ENCODE results near the gene FAM13A.

Gene FAM13A

DNA sequence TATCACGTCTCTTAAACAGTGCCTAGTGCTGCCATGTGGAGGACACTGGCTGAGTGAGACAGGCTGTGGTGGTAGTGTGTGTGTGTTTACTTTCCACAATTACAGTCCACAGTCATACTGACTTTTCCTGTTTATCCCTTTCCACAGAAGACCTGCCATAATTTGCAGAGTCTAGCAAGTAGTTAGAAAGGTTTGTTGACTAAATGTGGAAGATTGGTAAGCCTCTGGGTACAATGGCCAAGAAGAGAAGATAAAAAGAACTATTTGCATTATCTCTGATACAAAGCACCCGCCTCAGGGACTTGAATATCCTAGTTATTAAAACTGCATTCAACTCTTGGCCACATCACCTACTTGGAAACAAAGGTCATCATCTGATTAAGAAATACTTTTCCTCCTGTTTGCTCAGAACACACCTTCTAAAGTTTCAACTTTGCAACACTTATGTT, 89.1 kb downstream of the FAM13A start:
- Histone ChIP-seq H3K27me3 (ENCODE audit: control insufficient read depth in 2 of 2, insufficient read depth in 2 of 2, low read length in 2 of 2) (no peaks in the 10 kb centered on the region), H3K36me3 (ENCODE audit: control insufficient read depth in 2 of 2, insufficient read depth in 2 of 2, low read length in 2 of 2) (no peaks in the 10 kb centered on the region), H3K9ac (ENCODE audit: low read depth in 1 of 2, low read length in 2 of 2) (no peak overlapping the region), H3K4me1 (ENCODE audit: control insufficient read depth in 2 of 2, insufficient read depth in 2 of 2, low read length in 2 of 2) (peaks cover 0 to 9% of the 10 kb centered on the region in 2 donors), H3K4me3 (ENCODE audit: low read length in 2 of 2) (peak overlapping the region in 1 of 2 donors; percentile 6), H3K9me3 (ENCODE audit: control insufficient read depth in 2 of 2, low read length in 2 of 2) (no peaks in the 10 kb centered on the region), H3K27ac (ENCODE audit: low read depth in 2 of 2, low read length in 2 of 2) (peak overlapping the region; percentile 3 to 16)

DNA sequence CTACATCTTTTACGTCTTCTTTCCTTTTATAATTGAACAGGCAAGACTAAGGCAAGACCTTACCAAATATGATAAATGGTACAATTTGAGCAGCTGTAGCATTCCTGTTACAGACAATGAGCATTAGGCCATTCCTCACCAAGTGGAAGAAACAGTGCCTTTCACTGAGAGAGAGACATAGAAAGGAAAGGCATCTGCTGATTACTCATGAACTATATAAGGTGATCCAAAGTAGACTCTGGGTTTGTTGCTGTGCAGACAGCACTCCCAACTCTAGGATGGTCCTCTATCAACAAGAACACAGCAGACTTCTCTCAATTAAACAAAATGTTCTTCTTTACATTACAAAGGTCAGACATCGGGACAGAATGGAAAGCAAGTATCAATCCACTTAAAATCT, 91.9 kb downstream of the FAM13A start:
- no peak overlapping the region for H3K27ac ChIP-seq (ENCODE audit: low read depth in 2 of 2, low read length in 2 of 2)
- H3K4me1 ChIP-seq (ENCODE audit: control insufficient read depth in 2 of 2, insufficient read depth in 2 of 2, low read length in 2 of 2) = peaks cover 0 to 9% of the 10 kb centered on the region in 2 donors
- H3K36me3 ChIP-seq (ENCODE audit: control insufficient read depth in 2 of 2, insufficient read depth in 2 of 2, low read length in 2 of 2) = no peaks in the 10 kb centered on the region
- no peaks in the 10 kb centered on the region for H3K27me3 ChIP-seq (ENCODE audit: control insufficient read depth in 2 of 2, insufficient read depth in 2 of 2, low read length in 2 of 2)
- no peaks in the 10 kb centered on the region for H3K9me3 ChIP-seq (ENCODE audit: control insufficient read depth in 2 of 2, low read length in 2 of 2)
- no peak overlapping the region for H3K9ac ChIP-seq (ENCODE audit: low read depth in 1 of 2, low read length in 2 of 2)
- no peak overlapping the region for H3K4me3 ChIP-seq (ENCODE audit: low read length in 2 of 2)

DNA sequence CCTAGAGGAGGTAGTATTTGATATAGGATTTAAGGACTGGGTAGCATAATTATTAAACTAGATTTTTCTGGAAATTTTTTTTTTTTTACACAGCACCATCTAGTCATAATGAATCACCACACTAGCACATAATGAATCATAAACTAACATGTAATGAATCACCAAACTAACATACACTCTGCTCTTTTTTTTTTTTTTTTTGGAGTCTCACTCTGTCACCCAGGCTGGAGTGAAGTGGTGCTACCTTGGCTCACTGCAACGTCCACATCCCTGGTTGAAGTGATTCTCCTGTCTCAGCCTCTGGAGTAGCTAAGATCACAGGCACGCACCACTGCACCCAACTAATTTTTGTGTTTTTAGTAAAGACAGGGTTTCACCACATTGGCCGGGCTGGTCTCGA, 92.5 kb downstream of the FAM13A start:
- Histone ChIP-seq H3K27ac (ENCODE audit: low read depth in 2 of 2, low read length in 2 of 2) (no peak overlapping the region), H3K9ac (ENCODE audit: low read depth in 1 of 2, low read length in 2 of 2) (no peak overlapping the region), H3K27me3 (ENCODE audit: control insufficient read depth in 2 of 2, insufficient read depth in 2 of 2, low read length in 2 of 2) (no peaks in the 10 kb centered on the region), H3K4me1 (ENCODE audit: control insufficient read depth in 2 of 2, insufficient read depth in 2 of 2, low read length in 2 of 2) (peaks cover 0 to 9% of the 10 kb centered on the region in 2 donors), H3K4me3 (ENCODE audit: low read length in 2 of 2) (no peak overlapping the region), H3K9me3 (ENCODE audit: control insufficient read depth in 2 of 2, low read length in 2 of 2) (no peaks in the 10 kb centered on the region), H3K36me3 (ENCODE audit: control insufficient read depth in 2 of 2, insufficient read depth in 2 of 2, low read length in 2 of 2) (no peaks in the 10 kb centered on the region)

DNA sequence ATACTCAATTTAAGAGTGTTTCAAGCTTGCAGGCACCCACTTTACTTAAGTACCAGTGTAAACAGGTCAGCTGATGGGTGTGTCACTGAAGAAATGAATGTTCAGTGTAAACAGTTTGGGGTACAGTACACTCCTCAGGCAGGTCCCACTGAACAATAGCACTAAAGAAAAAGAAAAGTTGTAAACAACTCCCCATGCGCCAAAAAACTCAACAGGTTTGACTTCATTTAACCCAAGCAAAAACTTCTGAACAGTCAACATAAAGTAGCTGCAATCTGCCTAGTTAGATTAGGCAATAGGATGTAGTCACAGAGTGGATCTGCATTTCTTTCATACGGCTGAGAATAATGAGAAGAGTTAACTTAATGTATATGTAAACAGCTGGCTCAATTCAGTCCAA, 93.2 kb downstream of the FAM13A start:
- Histone ChIP-seq H3K36me3 (ENCODE audit: control insufficient read depth in 2 of 2, insufficient read depth in 2 of 2, low read length in 2 of 2) (no peaks in the 10 kb centered on the region), H3K4me3 (ENCODE audit: low read length in 2 of 2) (no peak overlapping the region), H3K4me1 (ENCODE audit: control insufficient read depth in 2 of 2, insufficient read depth in 2 of 2, low read length in 2 of 2) (peaks cover 0 to 9% of the 10 kb centered on the region in 2 donors), H3K9ac (ENCODE audit: low read depth in 1 of 2, low read length in 2 of 2) (no peak overlapping the region), H3K27ac (ENCODE audit: low read depth in 2 of 2, low read length in 2 of 2) (no peak overlapping the region), H3K27me3 (ENCODE audit: control insufficient read depth in 2 of 2, insufficient read depth in 2 of 2, low read length in 2 of 2) (no peaks in the 10 kb centered on the region), H3K9me3 (ENCODE audit: control insufficient read depth in 2 of 2, low read length in 2 of 2) (no peaks in the 10 kb centered on the region)

DNA sequence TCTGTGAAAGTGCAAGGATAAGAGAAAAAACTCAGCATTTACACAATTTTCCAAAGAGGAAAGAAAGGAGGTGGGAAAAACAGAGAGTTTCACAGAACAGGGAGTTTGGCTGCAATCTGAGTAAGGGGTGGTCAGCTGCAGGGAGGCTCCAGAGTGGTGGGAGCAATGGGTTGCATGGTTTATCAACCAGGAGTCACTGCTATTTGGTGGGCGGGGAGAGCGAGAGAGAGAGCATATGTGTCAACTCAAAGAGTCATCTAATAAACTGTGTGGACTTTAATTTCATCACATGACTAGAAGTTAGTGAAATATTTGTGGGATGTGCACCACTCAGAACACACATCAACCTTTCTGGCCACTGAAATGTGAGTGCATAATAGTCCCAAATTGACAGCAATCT, 94.6 kb downstream of the FAM13A start:
- Histone ChIP-seq H3K4me1 (ENCODE audit: control insufficient read depth in 2 of 2, insufficient read depth in 2 of 2, low read length in 2 of 2) (peaks cover 0 to 4% of the 10 kb centered on the region in 2 donors), H3K4me3 (ENCODE audit: low read length in 2 of 2) (no peak overlapping the region), H3K27ac (ENCODE audit: low read depth in 2 of 2, low read length in 2 of 2) (no peak overlapping the region), H3K36me3 (ENCODE audit: control insufficient read depth in 2 of 2, insufficient read depth in 2 of 2, low read length in 2 of 2) (no peaks in the 10 kb centered on the region), H3K27me3 (ENCODE audit: control insufficient read depth in 2 of 2, insufficient read depth in 2 of 2, low read length in 2 of 2) (no peaks in the 10 kb centered on the region), H3K9ac (ENCODE audit: low read depth in 1 of 2, low read length in 2 of 2) (no peak overlapping the region), H3K9me3 (ENCODE audit: control insufficient read depth in 2 of 2, low read length in 2 of 2) (no peaks in the 10 kb centered on the region)

DNA sequence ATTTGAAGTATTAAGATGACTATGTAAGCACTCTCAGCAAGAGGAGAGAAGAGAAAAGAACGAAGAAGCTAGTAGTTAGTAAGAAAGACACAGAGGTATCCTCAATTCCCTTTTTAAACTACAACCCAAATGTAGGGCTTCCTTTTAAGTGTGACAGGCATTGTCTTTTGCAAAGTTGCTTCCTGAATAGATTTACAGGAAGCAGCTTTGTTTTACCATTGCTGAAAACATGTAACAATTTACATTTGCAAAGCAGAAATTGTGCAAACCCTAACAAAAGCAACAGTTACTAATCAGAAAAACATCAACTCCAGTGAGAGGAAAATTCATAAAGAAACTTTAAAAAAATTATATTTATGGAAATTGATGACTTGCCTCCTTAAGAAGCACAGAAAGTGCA, 96.4 kb downstream of the FAM13A start:
- H3K36me3 ChIP-seq (ENCODE audit: control insufficient read depth in 2 of 2, insufficient read depth in 2 of 2, low read length in 2 of 2) = no peaks in the 10 kb centered on the region
- peaks cover 0 to 4% of the 10 kb centered on the region in 2 donors for H3K4me1 ChIP-seq (ENCODE audit: control insufficient read depth in 2 of 2, insufficient read depth in 2 of 2, low read length in 2 of 2)
- no peaks in the 10 kb centered on the region for H3K9me3 ChIP-seq (ENCODE audit: control insufficient read depth in 2 of 2, low read length in 2 of 2)
- no peak overlapping the region for H3K9ac ChIP-seq (ENCODE audit: low read depth in 1 of 2, low read length in 2 of 2)
- H3K27me3 ChIP-seq (ENCODE audit: control insufficient read depth in 2 of 2, insufficient read depth in 2 of 2, low read length in 2 of 2) = no peaks in the 10 kb centered on the region
- no peak overlapping the region for H3K4me3 ChIP-seq (ENCODE audit: low read length in 2 of 2)
- no peak overlapping the region for H3K27ac ChIP-seq (ENCODE audit: low read depth in 2 of 2, low read length in 2 of 2)

DNA sequence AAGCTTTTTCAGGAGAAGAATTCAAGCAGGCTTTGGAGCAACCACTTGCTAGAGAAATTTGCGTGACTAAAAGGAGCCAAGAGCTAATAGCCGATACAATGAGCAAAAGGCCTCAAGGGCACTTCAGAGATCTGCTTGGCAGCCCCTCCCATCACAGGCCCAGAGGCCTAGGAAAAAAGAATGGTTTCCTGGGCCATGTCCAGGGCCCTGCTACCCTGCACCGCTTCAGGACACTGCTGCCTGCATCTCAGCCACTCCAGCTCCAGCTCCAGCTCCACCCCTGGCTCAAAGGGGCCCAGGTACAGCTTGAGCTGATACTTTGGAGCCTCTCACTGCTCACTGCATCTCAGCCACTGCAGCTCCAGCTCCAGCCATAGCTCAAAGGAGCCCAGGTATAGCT, 98.9 kb downstream of the FAM13A start:
- H3K36me3 ChIP-seq (ENCODE audit: control insufficient read depth in 2 of 2, insufficient read depth in 2 of 2, low read length in 2 of 2) = no peaks in the 10 kb centered on the region
- no peak overlapping the region for H3K27ac ChIP-seq (ENCODE audit: low read depth in 2 of 2, low read length in 2 of 2)
- H3K27me3 ChIP-seq (ENCODE audit: control insufficient read depth in 2 of 2, insufficient read depth in 2 of 2, low read length in 2 of 2) = no peaks in the 10 kb centered on the region
- H3K9me3 ChIP-seq (ENCODE audit: control insufficient read depth in 2 of 2, low read length in 2 of 2) = no peaks in the 10 kb centered on the region
- no peak overlapping the region for H3K9ac ChIP-seq (ENCODE audit: low read depth in 1 of 2, low read length in 2 of 2)
- H3K4me3 ChIP-seq (ENCODE audit: low read length in 2 of 2) = no peak overlapping the region
- no peaks in the 10 kb centered on the region for H3K4me1 ChIP-seq (ENCODE audit: control insufficient read depth in 2 of 2, insufficient read depth in 2 of 2, low read length in 2 of 2)

DNA sequence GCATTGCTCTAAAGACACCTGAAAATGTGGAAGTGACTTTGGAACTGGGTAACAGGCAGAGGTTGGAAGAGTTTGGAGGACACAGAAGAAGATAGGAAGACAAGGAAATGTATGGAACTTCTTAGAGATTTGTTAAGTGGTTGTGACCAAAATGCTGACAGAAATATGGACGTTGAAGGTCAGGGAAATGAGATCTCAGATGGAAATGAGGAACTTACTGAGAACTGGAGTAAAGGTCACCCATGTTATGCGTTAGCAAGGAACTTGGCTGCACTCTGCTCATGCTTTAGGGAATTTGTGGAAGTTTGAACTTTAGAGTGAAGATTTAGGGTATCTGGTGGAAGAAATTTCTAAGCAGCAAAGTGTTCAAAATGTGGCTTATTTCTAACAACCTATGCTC, 99.4 kb downstream of the FAM13A start:
- Histone ChIP-seq H3K36me3 (ENCODE audit: control insufficient read depth in 2 of 2, insufficient read depth in 2 of 2, low read length in 2 of 2) (no peaks in the 10 kb centered on the region), H3K4me1 (ENCODE audit: control insufficient read depth in 2 of 2, insufficient read depth in 2 of 2, low read length in 2 of 2) (no peaks in the 10 kb centered on the region), H3K27me3 (ENCODE audit: control insufficient read depth in 2 of 2, insufficient read depth in 2 of 2, low read length in 2 of 2) (no peaks in the 10 kb centered on the region), H3K4me3 (ENCODE audit: low read length in 2 of 2) (no peak overlapping the region), H3K9me3 (ENCODE audit: control insufficient read depth in 2 of 2, low read length in 2 of 2) (no peaks in the 10 kb centered on the region), H3K27ac (ENCODE audit: low read depth in 2 of 2, low read length in 2 of 2) (no peak overlapping the region), H3K9ac (ENCODE audit: low read depth in 1 of 2, low read length in 2 of 2) (no peak overlapping the region)

DNA sequence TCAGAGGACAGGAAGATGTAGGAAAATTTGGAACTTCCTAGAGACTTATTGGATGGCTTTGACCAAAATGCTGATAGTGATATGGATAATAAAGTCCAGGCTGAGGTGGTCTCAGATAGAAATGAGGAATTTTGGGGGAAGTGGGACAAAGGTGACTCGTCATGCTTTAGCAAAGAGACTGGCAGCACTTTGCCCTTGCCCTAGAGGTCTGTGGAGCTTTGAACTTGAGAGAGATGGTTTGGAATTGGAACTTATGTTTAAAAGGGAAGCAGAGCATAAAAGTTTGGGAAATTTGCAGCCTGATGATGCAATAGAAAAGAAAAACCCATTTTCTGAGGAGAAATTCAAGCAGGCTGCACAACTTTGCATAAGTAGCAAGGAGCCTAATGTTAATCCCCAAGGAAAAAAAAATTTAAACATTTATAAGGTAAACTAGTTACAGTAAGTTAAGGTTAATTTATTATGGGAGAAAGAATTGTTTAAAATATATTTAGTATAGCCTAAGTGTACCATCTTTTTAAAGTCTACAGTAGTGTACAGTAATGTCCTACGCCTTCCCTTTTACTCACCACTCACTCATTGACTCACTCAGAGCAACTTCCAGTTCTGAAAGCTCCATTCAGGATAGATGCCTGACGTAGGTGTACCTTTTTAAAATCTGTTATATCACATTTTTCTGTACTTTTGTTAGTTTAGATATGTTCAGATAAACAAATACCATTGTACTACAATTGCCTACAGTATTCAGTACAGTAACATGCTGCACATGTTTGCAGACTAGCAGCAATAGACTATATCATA, 101.2 kb downstream of the FAM13A start:
- Histone ChIP-seq H3K36me3 (ENCODE audit: control insufficient read depth in 2 of 2, insufficient read depth in 2 of 2, low read length in 2 of 2) (no peaks in the 10 kb centered on the region), H3K27me3 (ENCODE audit: control insufficient read depth in 2 of 2, insufficient read depth in 2 of 2, low read length in 2 of 2) (no peaks in the 10 kb centered on the region), H3K9me3 (ENCODE audit: control insufficient read depth in 2 of 2, low read length in 2 of 2) (no peaks in the 10 kb centered on the region), H3K4me1 (ENCODE audit: control insufficient read depth in 2 of 2, insufficient read depth in 2 of 2, low read length in 2 of 2) (no peaks in the 10 kb centered on the region), H3K9ac (ENCODE audit: low read depth in 1 of 2, low read length in 2 of 2) (no peak overlapping the region), H3K4me3 (ENCODE audit: low read length in 2 of 2) (no peak overlapping the region), H3K27ac (ENCODE audit: low read depth in 2 of 2, low read length in 2 of 2) (no peak overlapping the region)

DNA sequence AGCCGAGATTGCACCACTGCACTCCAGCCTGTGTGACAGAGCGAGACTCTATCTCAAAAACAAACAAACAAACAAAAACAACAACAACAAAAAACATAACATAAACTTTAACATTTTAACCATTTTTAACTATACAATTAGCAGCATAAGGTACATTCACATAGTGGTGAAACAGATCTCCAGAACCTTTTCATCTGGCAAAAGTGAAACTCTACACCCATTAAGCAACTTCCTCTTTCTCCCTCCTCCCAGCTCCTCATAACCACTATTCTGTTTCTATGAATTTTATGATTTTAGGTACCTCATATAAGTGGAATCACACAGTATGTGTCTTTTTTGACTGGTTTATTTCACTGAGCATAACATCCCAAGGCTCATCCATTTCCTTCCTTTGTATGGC, 103.6 kb downstream of the FAM13A start:
- Histone ChIP-seq H3K4me3 (ENCODE audit: low read length in 2 of 2) (no peak overlapping the region), H3K9me3 (ENCODE audit: control insufficient read depth in 2 of 2, low read length in 2 of 2) (no peaks in the 10 kb centered on the region), H3K4me1 (ENCODE audit: control insufficient read depth in 2 of 2, insufficient read depth in 2 of 2, low read length in 2 of 2) (peaks cover 0 to 3% of the 10 kb centered on the region in 2 donors), H3K27ac (ENCODE audit: low read depth in 2 of 2, low read length in 2 of 2) (no peak overlapping the region), H3K36me3 (ENCODE audit: control insufficient read depth in 2 of 2, insufficient read depth in 2 of 2, low read length in 2 of 2) (no peaks in the 10 kb centered on the region), H3K9ac (ENCODE audit: low read depth in 1 of 2, low read length in 2 of 2) (no peak overlapping the region), H3K27me3 (ENCODE audit: control insufficient read depth in 2 of 2, insufficient read depth in 2 of 2, low read length in 2 of 2) (no peaks in the 10 kb centered on the region)

Data from mucosa of rectum (tissue), 2 donors.